ENCODE data around the gene F2. TPM values are rescaled to one million over a fixed set of nuclear protein-coding genes. Genes with fewer than 3 reads are reported as not detected.
A peak's percentile ranks its signal among the peaks of the same experiment; 100 is the strongest.
"Not testable (repeated sequence)": the region's sequence is repeated elsewhere in the genome, so short reads cannot be mapped to it uniquely, and the experiment has no call there.

The F2 gene
- polyA plus RNA-seq (2013, experiment 1 of 2; ENCODE audit: insufficient read length) = not detected
- polyA plus RNA-seq (2013, experiment 2 of 2; ENCODE audit: insufficient read length) = 0.25 TPM

DNA sequence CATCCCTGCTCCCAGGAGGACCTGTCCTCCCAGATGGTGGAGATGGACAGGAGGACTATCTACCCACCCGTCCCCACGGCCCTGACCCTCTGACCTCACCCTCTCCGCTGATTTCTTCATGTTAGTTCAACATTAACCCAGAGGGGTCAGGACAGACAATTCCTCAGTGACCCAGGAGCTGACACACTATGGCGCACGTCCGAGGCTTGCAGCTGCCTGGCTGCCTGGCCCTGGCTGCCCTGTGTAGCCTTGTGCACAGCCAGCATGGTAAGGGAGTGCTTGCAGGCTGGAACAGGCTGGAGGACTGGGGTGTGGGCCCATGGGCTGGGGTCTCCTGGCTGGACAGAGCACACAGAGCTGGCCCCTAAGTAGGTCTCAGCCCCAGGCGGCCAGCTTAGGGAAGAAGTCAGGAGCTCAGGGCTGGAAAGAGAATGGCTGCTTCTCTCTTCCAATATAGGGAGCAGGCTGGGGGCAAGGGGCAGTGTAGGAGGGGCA, at the start of gene F2:
Gene F2, plus strand, starts transcription at position 166 of the 495 bp plus-strand sequence. Its CDS starts 23 bp downstream, at position 189.
- no peak for DNase-seq

DNA sequence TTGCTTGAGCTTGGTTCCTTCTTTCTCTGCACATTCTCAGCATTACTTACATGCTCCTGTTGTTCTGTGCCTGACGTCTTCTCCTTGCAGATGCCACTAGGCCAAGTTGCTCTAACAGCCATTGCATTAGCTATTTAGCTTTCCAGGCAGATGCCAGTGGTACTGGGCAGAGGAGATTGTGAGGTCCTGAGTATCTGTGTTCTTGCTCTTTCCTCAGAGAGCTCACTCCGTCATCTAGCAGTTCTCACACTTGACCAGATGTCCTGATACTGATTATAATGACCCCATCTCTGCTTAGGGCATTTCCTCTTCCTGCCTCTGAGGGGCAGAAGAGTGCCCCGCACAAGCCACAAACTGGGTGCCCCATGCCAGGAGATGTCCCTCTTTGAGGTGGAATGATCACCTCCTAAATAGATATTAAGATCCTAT, 49.3 kb upstream of the F2 start:
- DNase-seq = no peak

DNA sequence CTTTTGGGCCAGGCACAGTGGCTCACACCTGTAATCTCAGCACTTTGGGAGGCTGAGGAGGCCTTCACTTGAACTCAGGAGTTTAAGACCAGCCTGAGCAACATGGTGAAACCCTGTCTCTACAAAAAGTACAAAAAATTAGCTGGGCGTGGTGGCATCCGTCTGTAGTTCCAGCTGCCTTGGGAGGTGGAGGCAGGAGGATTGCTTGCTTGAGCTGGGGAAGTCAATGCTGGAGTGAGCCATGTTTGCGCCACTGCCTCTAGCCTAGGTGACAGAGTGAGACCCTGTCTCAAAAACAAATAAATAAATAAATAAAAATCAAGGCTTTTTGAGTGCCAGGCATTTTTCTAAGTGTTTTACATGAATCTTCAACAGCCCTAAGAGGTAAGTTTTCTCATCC, 48.5 kb upstream of the F2 start:
- not testable (repeated sequence) for DNase-seq

DNA sequence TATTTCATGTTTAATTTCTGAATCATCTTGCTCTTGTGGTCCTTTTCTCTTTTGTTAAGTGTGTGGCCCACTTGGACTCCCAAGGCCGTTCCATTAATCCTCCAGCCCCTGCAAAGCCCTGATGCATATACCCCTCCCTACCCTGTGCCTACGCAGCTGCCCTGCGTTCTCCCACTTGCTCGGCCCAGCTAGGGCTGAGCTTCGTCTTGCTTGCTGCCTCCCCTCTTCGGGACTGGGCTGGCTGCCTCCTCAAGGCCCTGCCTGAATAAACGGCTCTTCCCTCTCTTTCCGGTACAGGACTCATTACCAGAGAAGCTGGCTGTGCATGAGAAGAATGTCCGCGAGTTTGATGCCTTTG, 47.1 kb upstream of the F2 start:
- no peak for DNase-seq

- DNase-seq = no peak
These were observed 46.6 kb upstream of the F2 start for GRCh38 chr11:46672381-46672839.

DNA sequence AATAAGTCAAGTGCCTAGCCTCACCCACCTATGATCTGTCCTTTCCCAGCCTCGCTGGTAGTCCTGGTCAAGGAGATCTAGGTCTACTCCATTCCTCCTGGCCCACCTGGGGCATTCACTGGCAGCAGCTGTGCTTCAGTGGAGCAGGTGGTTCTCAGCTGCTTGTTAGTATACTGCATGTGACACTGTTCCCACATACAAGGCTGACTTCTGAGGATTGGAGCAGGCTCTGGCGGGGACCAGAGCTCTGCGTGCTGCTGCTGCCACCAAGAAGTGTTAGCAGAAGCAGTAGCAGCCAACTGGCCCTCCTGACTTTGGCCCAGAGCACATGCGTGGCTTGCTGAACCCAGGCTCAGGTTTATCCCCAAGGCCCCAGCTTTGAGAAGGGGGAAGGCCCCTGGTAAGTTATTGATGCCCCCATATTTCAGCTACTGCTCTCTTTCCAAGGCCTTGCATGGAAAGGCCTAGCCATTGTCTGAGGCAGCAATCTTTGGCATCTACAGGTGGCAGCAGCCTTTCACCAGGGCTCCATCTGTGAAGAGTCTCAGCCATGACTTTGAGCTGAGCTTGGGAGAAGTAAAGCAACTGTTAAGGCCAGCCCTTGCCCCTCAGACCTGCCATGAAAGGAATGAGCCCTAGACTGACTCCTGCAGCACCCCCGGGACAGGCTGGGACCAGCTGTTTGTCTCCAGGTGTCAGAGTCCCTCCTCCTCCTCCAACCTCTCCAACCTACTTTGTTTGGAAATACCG, 45.1 kb upstream of the F2 start:
- no peak for DNase-seq

- DNase-seq = peak; percentile 12
These were observed 44.3 kb upstream of the F2 start for GRCh38 chr11:46674463-46675287.

- peak; percentile 43 for DNase-seq
These were observed 43.6 kb upstream of the F2 start for GRCh38 chr11:46675288-46675851.

GRCh38 chr11:46675949-46676348, 43.1 kb upstream of the F2 start:
- DNase-seq = no peak

DNA sequence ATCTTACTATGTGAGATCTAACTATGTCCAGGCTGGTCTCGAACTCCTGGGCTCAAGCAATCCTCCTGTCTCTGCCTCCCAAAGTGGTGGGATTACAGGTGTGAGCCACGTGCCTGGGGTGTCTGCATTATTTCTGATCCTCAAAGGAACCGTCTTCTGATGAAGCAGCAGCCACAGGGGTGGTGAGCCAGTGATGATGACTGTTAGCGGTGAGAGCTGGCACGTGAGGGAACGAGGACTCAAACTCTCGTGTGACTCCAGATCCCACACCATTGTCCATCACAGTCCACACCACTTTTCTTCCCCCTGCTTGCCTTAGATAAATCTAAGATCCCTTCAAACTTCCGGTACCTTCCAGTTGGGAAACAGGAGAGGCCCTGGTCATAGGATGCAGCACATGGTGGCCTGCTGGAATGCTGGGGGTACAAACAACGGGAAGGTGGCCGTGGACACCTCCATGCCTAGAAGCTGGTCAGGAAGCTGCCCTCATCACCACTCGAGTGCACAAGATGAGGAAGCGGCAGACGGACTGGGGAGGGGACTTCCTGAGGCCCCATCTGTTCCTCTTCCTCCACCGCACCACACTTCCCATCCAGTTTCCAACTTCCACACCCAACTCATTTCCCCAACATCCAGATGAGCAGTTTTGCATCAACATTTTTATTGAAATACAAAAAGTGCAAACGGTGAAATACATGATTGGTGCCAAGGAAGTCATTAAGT, 42.4 kb upstream of the F2 start:
- no peak for DNase-seq

DNA sequence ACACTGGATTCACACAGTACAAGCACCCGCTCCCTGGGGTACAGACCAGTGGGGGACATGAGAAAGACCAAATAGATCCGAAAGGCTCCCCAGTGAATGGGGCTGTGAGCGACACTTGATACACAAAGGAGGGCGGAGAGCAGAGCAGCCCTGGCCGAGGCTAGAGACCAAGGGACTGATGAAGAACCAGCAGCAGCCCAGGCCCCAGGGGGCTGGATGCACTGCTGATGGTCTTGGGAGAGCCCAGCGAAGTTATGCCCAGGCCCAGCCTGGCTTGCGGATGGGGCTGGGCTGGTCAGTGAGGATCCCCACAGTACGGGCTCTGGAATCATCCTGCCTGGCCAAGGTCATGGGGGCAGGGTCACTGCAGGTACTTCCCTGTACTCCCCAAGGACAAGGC, 41.8 kb upstream of the F2 start:
- DNase-seq = no peak

DNA sequence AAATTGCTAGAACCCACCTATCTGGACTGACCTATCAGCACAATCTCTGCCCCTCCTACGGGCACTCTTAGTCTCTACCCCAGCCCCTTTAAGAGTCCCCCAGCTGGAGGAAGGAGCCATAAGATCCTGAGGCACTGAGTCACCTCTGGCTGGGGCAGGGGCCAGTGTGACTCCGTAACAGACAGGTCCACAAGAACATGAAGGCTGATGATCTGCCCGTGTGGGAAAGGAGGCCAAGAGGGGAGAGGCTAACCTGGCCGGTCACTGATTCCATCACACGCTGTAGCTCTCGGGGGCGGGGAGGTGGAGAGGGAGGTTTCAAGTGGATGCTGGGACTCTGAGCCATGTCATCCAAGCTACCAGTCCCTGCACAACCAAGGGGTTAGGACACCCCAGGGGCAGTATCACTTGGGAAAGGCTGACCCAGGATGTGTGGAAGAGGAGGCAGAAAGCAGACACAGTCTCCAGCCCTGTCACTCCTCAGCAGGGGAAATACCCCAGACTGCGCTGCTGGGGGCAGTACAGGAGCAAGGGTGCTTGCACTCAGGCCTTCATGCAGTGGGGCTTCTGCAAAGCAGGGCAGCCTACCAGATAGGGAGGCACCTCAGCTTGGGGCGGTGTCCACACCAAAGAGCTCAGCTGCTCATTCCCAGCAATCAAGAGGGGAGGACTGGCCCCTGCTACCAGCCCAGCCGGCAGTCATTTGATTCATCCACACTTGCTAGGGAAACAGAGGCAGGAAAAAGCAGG, 40.8 kb upstream of the F2 start:
- DNase-seq = peak; percentile 12

DNA sequence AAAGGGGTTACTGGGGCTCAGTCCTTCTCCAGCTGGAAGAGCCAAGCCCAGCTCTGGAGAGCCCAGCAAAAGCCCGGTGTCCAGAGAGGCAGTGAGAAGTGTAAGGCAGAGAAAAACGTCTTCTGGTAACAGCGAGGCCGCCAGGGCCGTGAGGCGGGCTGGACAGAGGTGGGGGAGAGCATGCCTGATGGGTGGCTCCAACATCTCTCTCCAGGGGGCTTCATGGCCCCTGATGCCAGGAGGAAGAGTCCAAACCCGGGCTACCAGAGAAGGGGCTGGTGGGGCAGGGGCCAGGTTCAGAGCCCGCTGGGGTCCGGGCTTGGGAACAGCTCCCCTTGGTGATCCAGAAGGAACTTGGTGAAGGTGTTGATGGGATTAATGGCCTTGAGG, 40.3 kb upstream of the F2 start:
- DNase-seq = no peak

DNA sequence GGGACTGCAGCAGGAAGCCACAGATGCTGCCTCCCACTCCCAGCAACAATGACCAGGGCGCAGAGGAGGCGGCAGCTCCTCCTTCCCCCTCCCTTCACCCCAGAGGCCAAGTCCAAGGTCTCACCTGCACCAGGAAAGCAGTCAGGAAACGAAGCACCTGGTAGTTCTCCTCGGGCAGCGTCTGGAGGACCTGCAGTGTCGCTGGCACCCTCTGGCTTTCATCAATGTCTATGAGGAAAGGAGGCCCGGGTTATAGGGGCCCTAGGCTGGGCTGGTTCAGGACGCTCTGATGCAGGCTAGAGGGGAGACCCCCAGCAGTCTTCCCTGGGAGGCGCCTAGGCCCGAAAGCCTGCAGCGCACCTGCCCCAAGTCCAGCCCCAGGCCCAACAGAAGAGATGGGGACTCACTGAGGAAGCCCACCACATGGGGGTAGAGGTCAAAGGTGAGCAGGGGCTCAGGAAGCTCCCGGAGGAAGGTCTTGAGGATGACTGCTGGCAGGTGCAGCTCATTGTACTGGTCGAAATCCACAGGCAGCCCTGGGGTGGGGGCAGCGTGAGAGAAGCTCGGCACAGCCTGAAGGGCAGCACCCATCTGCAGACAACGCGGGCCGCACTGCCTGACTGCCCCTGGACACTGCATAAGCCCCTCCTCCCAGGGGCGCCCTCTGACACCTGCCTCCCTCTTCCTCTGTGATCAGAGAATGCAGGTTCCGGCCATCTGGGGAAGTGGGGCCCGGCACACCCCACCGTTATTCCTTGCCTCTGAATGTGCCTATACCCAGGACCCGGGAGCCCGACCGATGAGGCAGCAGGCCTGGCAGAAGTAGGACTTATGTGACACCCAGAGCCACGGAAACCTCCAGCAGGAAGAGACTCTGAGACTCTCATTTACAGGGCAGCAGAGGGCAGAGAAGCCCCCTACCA, 39.5 kb upstream of the F2 start:
- no peak for DNase-seq

DNA sequence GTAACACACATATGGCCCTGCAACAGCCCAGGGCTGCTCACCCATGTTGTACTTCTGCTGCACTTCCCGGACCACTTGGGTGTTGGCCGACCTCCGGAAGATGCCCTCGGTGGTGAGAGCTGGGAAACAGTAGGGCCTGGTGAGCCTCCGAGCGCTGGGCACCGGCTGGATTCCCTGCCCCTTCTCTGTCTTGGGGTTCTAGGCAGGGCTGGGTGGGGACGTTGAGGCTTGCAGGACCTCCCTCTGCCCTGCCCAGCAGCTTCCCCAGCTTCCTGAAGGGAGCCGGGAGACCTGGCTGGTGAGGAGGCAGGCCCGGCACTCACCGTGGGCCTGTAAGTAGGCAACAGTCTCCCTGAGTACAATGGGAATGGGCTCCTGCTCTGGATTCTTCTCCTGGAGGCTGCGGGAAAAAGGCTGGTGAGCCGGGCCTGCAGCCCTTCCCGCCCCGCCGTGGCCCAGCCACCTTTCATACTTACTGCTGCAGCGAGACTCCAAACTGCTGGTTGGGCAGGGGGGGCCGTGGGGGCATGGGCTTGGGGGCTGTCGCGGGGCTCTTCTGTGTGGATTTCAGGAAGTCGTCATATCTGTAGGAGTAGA, 38.8 kb upstream of the F2 start:
- DNase-seq = no peak

DNA sequence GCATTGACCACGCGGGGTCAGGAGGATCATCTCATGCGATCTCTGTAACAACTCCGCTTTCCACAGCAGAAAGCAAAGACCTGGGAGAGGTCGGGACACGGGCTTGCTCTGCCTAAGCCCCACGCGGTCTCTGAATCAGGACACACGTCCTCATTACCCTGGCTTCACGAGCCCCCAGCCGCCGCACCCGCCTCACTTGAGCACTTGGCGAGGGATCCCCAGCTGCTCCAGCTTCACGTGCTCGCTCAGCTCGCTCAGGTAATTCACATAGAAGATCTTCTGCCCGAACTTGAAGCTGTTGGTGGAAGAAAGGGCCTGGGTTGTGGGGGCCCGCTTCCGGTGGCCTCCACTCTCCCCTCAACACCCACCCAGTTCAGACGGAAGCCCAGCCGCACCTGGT, 38.2 kb upstream of the F2 start:
- DNase-seq = no peak

DNA sequence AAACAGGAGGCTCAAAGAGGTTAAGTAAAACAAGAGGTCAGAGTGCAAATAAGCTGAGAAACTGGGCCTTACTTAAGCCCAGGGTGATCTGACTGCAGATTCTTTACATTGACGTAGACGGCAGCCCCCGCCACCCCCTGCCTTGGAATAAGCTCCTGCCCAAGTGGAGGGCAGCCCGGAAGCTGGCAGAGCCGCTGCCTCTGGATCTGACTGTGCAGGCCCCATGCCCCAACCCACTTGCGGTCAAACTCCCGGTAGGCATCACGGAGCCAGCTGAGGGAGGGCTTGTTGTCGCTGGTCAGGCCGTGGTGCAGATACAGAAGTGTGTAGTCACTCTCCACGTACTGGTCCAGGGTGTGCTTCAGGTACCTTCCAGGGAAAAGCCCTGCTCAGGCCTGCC, 37.2 kb upstream of the F2 start:
- no peak for DNase-seq

GRCh38 chr11:46682773-46683752, 36.0 kb upstream of the F2 start:
- no peak for DNase-seq

DNA sequence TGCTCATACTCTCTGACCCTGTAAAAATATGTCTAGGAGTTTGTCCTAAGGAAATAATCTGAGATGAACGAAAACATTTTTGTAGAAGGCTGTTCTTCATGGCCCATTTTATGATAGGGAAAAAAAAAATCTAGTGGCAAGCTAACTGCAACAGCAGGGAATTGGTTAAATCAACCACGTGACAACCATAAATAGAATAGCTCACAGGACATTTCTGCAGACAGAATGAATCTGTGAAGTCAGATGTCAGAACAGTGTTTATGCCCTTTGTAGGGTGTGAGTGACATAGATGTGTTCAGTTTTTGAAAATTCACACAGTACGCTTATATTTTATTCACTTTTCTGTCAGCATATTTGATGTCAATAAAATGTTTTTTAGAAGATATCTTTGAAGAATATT, 34.6 kb upstream of the F2 start:
- DNase-seq = no peak
